Activated CD4-positive, alpha-beta T cell treated with anti-CD3 and anti-CD28 coated beads, Interleukin-2, Interleukin-6, amounts not matched to agents 100 ng/mL and 50 ng/mL, durations not matched to agents 16 hours and 8 hours (primary cell): Measurements from ENCODE around the gene PLP1.
"Not testable (repeated sequence)": the region's sequence is repeated elsewhere in the genome, so short reads cannot be mapped to it uniquely, and the experiment has no call there.

ENCODE experiments used
- DNase-seq: peaks from one replicate; pipeline ENCODE4 v3.0.0-alpha.2; 2020

The PLP1 gene

DNA sequence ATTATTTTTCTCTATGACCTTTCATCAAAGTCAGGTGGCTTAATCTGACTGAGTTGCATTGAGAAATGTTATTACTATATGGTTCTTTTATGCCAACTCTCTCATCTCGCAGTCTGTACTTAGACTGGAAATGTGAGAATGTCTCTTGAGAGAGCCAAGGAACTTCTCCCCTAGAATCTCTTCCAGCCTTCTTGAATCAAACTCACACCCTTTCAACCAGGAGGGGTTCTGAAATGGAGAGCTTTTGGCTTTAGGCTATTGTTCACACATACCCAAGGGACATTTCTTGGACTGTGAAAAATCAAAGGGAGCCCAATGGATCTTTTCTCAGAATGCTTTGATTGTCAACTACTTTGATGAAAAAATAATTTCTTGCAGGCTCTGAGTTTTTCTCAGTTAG is 5.1 kb downstream of the PLP1 start:
- no peak for DNase-seq

DNA sequence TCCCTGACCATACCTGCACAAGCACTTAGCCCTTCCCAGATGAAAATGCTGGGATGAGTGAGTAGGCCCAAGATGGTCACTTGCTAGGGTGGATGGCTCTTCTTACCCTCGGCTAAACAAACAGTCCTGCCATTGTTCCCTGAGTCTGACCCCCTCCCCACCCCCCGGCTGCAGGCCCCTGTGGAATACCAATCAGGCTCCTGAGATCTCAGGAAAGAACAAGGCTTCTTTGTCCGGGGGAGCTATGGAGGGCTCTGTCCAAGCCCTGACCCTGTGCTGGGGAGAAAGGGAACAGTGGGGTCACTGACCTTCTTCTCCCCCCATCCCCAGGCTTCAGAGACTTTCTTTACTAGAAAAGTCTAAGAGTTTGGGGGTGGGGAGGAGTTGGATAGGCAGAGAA is 6.0 kb downstream of the PLP1 start:
- no peak for DNase-seq

- DNase-seq, result no peak
These were observed 6.6 kb downstream of the PLP1 start for GRCh38 chrX:103783196-103783595.

GRCh38 chrX:103783971-103784370 is 7.3 kb downstream of the PLP1 start:
- no peak for DNase-seq

DNA sequence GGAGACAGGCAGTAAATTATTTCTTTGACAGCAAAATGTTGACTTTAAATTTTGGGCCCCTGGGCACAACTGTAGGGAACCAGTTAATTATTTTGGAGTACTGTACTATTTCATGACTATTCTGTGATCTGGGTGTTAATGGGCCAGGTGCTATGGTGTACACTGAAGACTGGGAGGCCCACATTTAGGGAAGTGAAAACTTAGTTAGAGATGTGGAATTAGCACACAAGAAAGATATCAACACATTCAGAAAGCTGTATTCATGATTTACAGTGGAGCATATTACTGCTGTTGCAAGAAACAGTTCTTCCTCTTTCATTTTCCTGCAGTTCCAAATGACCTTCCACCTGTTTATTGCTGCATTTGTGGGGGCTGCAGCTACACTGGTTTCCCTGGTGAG is 12.4 kb downstream of the PLP1 start:
- DNase-seq, result no peak

GRCh38 chrX:103791228-103791627 is 14.6 kb downstream of the PLP1 start:
- DNase-seq, result no peak

GRCh38 chrX:103791826-103792485 is 15.3 kb downstream of the PLP1 start:
- DNase-seq, result no peak

- no peak for DNase-seq
These were observed 16.4 kb downstream of the PLP1 start for GRCh38 chrX:103792916-103793544.

DNA sequence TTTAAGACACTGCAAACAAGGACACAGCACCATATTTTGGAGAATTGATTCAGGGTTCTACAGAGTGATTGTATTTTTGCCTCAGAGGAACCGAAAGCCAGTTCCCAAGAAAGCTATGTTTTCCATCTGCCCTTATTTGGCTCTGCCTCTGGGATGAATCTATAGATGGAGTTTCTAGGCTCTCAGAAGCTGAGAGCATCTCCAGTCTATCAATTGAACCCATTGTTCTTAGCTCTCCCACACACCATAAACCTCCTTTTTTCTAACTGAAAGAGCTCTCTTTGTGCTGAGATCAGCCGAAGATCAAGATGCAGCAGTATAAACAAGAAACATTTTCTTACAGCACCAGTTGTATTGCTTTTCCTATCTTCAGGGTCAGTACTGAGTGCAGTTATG is 16.9 kb downstream of the PLP1 start:
- no peak for DNase-seq

DNA sequence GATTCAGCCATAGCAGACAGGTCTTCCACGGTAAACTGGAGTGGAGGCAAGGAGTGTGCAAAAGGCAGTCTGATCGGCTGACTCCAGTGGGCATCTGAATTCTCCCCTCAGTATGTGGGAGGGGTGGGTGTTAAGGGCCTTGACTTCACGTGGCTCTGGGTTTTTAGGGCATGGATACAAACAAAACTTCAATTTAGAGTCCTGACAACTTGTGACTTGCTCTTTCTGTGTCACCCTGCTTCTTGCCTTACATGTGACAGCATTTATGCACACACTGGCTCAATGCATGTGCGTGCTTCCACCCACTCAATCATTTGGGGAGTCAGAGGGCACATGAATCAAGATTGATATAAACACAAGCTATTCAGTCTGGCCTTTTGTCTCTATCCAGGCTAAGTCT is 17.5 kb downstream of the PLP1 start:
- DNase-seq, result no peak

DNA sequence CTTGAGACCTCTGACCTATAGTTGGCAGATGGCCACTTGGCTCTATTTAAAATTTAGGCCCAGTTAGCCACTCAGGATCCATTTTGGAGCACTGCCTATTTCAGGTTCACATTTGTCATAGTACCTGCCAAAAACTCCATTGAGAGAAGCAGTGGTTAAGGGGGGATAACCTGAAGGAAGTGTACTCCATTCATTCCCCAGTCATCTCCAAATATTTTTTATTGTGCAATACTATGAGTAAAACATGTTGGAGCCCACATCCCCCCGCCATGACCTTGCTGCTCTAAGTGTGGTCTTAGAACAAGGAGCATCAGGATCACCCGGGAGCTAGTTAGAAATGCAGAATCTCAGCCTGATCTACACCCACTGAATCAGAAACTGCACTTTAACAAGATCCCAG is 21.1 kb downstream of the PLP1 start:
- no peak for DNase-seq

DNA sequence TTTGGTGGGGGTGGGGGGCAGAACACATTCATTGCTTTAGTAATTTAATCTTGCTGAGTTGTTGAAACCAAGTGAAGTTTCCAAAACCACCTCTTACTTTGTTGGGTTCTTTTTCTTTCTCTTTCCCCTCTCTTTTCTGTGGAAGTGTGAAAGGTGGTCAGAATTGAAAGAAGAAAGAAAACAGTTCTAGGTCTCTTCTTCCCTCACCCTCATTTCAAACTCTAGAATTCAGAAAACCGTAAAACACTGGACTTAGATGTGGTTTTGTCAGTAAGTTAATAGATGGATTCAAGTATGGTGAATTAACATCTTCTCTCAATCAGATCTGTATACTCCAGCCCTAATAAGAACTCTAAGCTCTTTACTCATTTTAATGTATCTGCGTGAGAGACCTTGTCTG is 23.7 kb downstream of the PLP1 start:
- peak; percentile 27 for DNase-seq

DNA sequence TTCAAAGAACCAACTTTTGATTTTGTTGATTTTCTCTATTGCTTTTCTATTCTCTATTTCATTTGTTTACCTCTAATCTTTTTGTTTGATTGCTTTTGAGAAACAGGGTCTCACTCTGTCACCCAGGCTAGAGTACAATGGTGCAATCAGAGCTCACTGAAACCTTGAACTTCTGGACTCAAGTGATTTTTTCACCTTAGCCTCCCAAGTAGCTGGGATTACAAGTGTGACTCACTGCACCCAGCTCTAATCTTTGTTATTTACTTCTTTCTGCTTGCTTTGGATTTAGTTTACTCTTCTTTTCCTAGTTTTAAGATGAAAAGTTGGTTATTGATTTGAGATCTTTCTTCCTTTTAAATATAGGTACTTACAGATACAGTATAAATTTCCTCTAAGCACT is 29.2 kb downstream of the PLP1 start:
- no peak for DNase-seq

DNA sequence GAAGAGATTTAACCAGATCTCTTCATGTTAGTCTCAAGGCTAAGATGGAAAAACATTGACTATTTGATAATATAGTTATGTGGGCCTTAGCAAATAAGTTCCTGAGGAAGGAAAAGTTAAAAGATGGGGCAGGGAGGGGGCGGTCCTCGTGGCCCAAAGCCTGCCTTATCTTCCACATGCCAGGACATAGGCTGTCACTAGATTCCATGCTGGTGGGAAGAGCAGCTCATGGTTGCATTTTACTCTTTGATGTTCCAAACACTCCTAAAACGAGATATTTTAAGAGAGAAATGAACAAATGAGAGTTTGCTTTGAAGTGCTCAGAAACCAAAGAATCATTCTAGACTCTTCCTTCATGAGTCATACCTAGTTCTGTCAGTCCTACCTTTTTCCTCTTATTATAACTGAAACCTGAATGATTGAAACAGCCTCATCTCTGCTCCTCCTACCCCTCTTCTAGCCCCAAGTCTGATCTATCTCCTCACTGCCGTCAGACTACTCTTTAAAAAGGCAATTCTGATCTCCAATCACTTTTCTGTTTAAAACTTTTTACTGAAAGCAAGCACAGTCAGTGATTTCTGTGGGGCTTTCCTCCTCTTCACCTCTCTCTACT is 30.3 kb downstream of the PLP1 start:
- peak; percentile 36 for DNase-seq

DNA sequence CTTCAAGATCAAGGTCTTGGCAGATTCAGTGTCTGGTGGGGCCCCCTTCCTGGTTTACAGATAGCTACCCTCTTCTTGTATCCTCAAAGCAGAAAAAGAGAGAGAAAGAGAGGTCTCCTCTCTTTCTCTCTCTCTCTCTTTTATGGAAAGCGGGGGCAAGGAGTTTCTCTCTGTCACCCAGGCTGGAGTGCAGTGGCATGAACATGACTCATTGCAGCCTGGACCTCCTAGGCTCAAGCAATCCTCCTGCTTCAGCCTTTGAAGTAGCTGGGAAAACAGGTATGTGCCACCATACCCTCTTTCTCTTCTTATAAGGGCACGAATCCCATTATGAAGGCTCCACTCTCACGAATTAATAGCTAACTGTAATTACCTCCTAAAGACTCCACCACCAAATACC is 35.2 kb downstream of the PLP1 start:
- DNase-seq, result no peak

- not testable (repeated sequence) for DNase-seq
These were observed 40.5 kb downstream of the PLP1 start for GRCh38 chrX:103817101-103817500.

GRCh38 chrX:103817502-103817901 is 40.9 kb downstream of the PLP1 start:
- DNase-seq, result peak; percentile 74

DNA sequence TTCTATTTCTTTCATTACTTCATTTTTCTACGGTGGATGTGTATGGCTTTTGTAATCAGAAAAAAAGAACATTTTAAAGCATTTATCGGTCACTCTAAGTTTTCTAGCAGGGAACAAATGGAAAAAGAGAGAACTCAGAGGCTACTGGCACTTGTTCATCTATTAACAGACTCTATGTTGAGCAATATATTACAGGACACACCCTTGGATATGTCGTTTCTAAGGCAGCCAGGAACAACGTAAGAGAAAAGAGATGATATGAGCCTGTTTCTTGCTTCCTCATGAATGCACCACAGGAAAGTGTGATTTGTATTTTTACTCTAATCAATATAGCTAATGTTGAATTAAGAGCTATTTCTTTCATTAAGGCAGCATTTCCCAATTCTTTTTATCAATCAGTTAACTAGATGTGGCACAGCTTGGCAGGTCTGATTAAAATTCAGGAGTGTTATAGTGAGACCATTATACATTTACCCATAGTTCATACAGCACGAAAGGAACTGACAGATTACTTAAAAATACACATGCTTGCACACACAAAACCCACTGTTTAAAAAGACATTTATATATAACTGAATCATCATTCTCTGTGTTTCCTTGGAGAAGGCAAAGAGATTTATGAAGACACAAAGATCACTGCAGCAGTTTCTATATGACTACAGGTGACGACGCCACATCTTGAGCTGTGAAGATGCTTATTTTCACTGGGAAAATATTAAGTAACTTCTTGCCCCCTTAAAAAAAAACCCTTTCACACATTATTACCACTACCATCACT is 42.4 kb downstream of the PLP1 start:
- DNase-seq, result peak; percentile 22

GRCh38 chrX:103820802-103821201 is 44.2 kb downstream of the PLP1 start:
- DNase-seq, result not testable (repeated sequence)

- no peak for DNase-seq
These were observed 47.0 kb downstream of the PLP1 start for GRCh38 chrX:103823591-103823990.

- no peak for DNase-seq
These were observed 49.2 kb downstream of the PLP1 start for GRCh38 chrX:103825881-103826280.

- DNase-seq, result no peak
These were observed 51.9 kb downstream of the PLP1 start for GRCh38 chrX:103828529-103828928.

- DNase-seq, result no peak
These were observed 54.2 kb downstream of the PLP1 start for GRCh38 chrX:103830848-103831247.

GRCh38 chrX:103831342-103831802 is 54.7 kb downstream of the PLP1 start:
- DNase-seq, result peak; percentile 66
